ENCODE data around the gene OPN1MW3.
A peak's percentile ranks its signal among the peaks of the same experiment; 100 is the strongest.

OPN1MW3 gene

GRCh38 chrX:154304846-154305245, 47.5 kb downstream of the OPN1MW3 start:
- no peak overlapping the region for H3K27ac ChIP-seq
- TF ChIP-seq ZFX (IDR thresholded peaks at IDR 0.05; ENCODE audit: borderline replicate concordance) = no peak

GRCh38 chrX:154305541-154306205, 48.3 kb downstream of the OPN1MW3 start:
- TF ChIP-seq ZFX (IDR thresholded peaks at IDR 0.05; ENCODE audit: borderline replicate concordance) = no peak
- TF ChIP-seq CTCF (IDR thresholded peaks at IDR 0.05) = no peak

GRCh38 chrX:154307202-154307601, 49.8 kb downstream of the OPN1MW3 start:
- H3K27ac ChIP-seq = no peak overlapping the region
- TF ChIP-seq CTCF (IDR thresholded peaks at IDR 0.05) (no peak), ZFX (IDR thresholded peaks at IDR 0.05; ENCODE audit: borderline replicate concordance) (no peak)

More at GRCh38 chrX:154305541-154306205, 48.3 kb downstream of the OPN1MW3 start:
- H3K27ac ChIP-seq = peak overlapping the region; percentile 29; the same call in 1 of the 2 replicates

DNA sequence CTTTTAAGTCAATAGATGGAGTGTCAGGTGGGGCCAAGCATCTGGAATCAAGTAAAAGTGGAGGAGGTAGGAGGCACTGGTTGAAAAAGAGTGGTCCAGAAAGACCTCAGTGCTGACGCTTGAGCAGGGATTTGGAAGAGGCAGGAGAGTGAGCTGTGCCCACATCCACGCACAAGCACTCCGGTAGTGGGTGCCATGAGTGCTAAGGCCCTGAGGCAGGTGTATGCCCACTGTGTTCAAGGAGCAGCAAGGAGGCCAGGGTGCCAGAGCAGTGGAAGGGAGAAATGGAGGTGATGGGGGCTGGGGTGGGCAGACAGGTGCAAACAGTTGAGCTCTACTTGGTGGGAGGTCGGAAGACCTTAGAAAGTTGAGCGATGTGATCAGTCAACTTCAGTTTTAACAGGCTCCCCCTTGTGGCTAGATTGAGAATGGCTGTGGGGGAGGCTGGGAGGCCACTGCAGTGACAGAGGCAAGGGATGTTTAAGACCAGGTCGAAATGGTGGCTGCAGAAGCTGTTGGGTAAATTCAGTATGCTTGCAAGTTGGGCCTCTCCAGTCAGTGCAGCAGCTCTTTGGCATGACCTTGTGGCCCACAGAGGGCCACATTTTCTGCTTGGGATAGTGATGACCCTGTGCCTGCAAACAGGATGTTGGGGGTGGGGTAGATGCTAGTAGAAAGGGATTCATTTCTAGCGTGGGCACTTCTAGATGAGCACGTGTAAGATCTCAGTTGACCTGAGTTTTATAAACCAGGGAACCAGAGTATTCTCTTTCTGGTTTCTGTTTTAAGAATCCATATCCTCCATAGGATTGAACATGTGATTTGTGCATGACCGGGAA, 50.9 kb downstream of the OPN1MW3 start:
- TF ChIP-seq ZFX (IDR thresholded peaks at IDR 0.05; ENCODE audit: borderline replicate concordance) (no peak), CTCF (IDR thresholded peaks at IDR 0.05) (peak; percentile 66)

GRCh38 chrX:154309041-154309775, 51.8 kb downstream of the OPN1MW3 start:
- no peak overlapping the region for H3K27ac ChIP-seq
- no peak for TF ChIP-seq CTCF (IDR thresholded peaks at IDR 0.05)

More for the DNA sequence above, 50.9 kb downstream of the OPN1MW3 start:
- no peak overlapping the region for H3K27ac ChIP-seq

GRCh38 chrX:154310616-154311536, 53.5 kb downstream of the OPN1MW3 start:
- H3K27ac ChIP-seq = no peak overlapping the region
- no peak for TF ChIP-seq ZFX (IDR thresholded peaks at IDR 0.05; ENCODE audit: borderline replicate concordance)
- TF ChIP-seq CTCF (IDR thresholded peaks at IDR 0.05) = no peak

- TF ChIP-seq ZFX (IDR thresholded peaks at IDR 0.05; ENCODE audit: borderline replicate concordance) (no peak), CTCF (IDR thresholded peaks at IDR 0.05) (no peak)
- no peak overlapping the region for H3K27ac ChIP-seq
Measured at GRCh38 chrX:154312116-154312515, 54.7 kb downstream of the OPN1MW3 start.

Measured in 22Rv1 (cell line).